Endothelial cell of umbilical vein (primary cell): ENCODE measurements around the gene RNF169. TPM values are rescaled to one million over a fixed set of nuclear protein-coding genes. Genes with fewer than 3 reads are reported as not detected.
"Not testable (repeated sequence)": the region's sequence is repeated elsewhere in the genome, so short reads cannot be mapped to it uniquely, and the experiment has no call there.

Source experiments
- BruUV-seq: library from RNA; stranded (reverse); fragments of 400-500 nt; replicated peaks from 2 replicates; lab custom pipeline; 2021; lab: Mats Ljungman, UMichigan
- CTCF ChIA-PET: fragments of 300-600, 350-600 bp; sonication (Branson Sonifier 250); formaldehyde crosslinking; loops from one replicate; lab custom pipeline; 2021; ENCODE audit warnings: antibody characterized with exemption, inconsistent platforms; lab: Charles Lee
- POLR2A ChIA-PET: fragments of 300-600, 350-600 bp; sonication (Branson Sonifier 250); formaldehyde crosslinking; loops from one replicate; lab custom pipeline; 2021; ENCODE audit warnings: antibody characterized with exemption, inconsistent platforms; lab: Charles Lee
- DNase-seq: peaks from one replicate; pipeline ENCODE4 v3.0.0-alpha.2; 2011; ENCODE audit warnings: low read depth, low spot score
- FAIRE-seq: peaks from 2 replicates; lab custom pipeline; 2011; peaks lifted over from hg19 to GRCh38; lab: Jason Lieb, UNC
- H2AFZ ChIP-seq: 2 replicates; pipeline ENCODE4 v1.6.0; 2012; ENCODE audit warnings: low read depth, low read length, control low read depth, inconsistent platforms
- H3K27ac ChIP-seq: 2 replicates; pipeline ENCODE4 v1.5.1; 2011; ENCODE audit warnings: low read depth, mild to moderate bottlenecking, control low read depth, low read length, moderate library complexity; ENCODE audit not compliant: insufficient read depth
- H3K27me3 ChIP-seq, 2 experiments: 2 replicates each; pipeline versions ENCODE4 v1.6.0 to v1.6.1; 2011; ENCODE audit warnings: low read length in 2 of 2, mixed read lengths in 1 of 2; ENCODE audit not compliant: control insufficient read depth in 2 of 2, insufficient read depth in 2 of 2
- H3K36me3 ChIP-seq, 2 experiments: 2 replicates in 1 of 2; 3 replicates in 1 of 2; pipeline ENCODE4 v1.5.1; 2011; ENCODE audit warnings: low read length in 2 of 2, mild to moderate bottlenecking in 1 of 2, moderate library complexity in 1 of 2; ENCODE audit not compliant: control insufficient read depth in 2 of 2, insufficient read depth in 2 of 2; ENCODE audit errors: extremely low read depth in 1 of 2
- H3K4me1 ChIP-seq: 3 replicates; pipeline ENCODE4 v1.5.1; 2011; ENCODE audit warnings: mild to moderate bottlenecking, low read length; ENCODE audit not compliant: control insufficient read depth, insufficient read depth; ENCODE audit errors: extremely low read depth
- H3K4me2 ChIP-seq: 2 replicates; pipeline ENCODE4 v1.6.1; 2011; ENCODE audit warnings: low read length, control low read depth, mixed read lengths; ENCODE audit not compliant: insufficient read depth
- H3K4me3 ChIP-seq, 3 experiments: fragments of 200-600 bp in 1 of 3; sonication (generic), shearing (Covaris generic) in 1 of 3; replicated peaks in 1 of 3; 2 replicates each; pipeline ENCODE4 v1.5.1; 2011 to 2016; ENCODE audit warnings: control low read depth in 3 of 3, low read length in 3 of 3, mild to moderate bottlenecking in 2 of 3, inconsistent platforms in 1 of 3, low read depth in 1 of 3, moderate library complexity in 1 of 3; ENCODE audit not compliant: insufficient read depth in 1 of 3
- H3K79me2 ChIP-seq: 2 replicates; pipeline ENCODE4 v1.6.0; 2012; ENCODE audit warnings: low read length, inconsistent platforms; ENCODE audit not compliant: control insufficient read depth, insufficient read depth
- H3K9ac ChIP-seq: replicated peaks from 2 replicates; pipeline ENCODE3; 2011; ENCODE audit warnings: low read length, control low read depth; ENCODE audit not compliant: insufficient read depth; ENCODE audit errors: extremely low read depth
- H3K9me1 ChIP-seq: replicated peaks from 3 replicates; pipeline ENCODE4 v1.6.0; 2011; ENCODE audit warnings: mild to moderate bottlenecking, low read length; ENCODE audit not compliant: control insufficient read depth, insufficient read depth; ENCODE audit errors: extremely low read depth
- H3K9me3 ChIP-seq: replicated peaks from 2 replicates; pipeline ENCODE4 v1.5.1; 2012; ENCODE audit warnings: low read length, inconsistent platforms; ENCODE audit not compliant: control insufficient read depth, insufficient read depth
- H4K20me1 ChIP-seq: replicated peaks from 2 replicates; pipeline ENCODE3; 2011; ENCODE audit warnings: mild to moderate bottlenecking, low read length; ENCODE audit not compliant: control insufficient read depth, insufficient read depth; ENCODE audit errors: extremely low read depth
- EZH2 ChIP-seq: IDR thresholded peaks from 2 replicates; pipeline ENCODE4 v1.6.1; 2012; ENCODE audit warnings: borderline replicate concordance, low read depth, mild to moderate bottlenecking, moderate library complexity, low read length, inconsistent platforms; ENCODE audit not compliant: severe bottlenecking
- FOS ChIP-seq: IDR thresholded peaks from 2 replicates; pipeline ENCODE4 v1.6.1; 2011; ENCODE audit warnings: mild to moderate bottlenecking, low read length, moderate library complexity, borderline replicate concordance; ENCODE audit not compliant: insufficient read depth
- GATA2 ChIP-seq: IDR thresholded peaks from 2 replicates; pipeline ENCODE4 v1.7.0; 2011; ENCODE audit warnings: low read depth, mild to moderate bottlenecking, moderate library complexity, mixed read lengths, low read length; ENCODE audit not compliant: insufficient read length, insufficient read depth
- JUN ChIP-seq: IDR thresholded peaks from 2 replicates; pipeline ENCODE4 v1.6.1; 2011; ENCODE audit warnings: borderline replicate concordance, low read depth; ENCODE audit not compliant: insufficient read length, insufficient read depth
- MAX ChIP-seq: IDR thresholded peaks from 2 replicates; pipeline ENCODE4 v1.6.1; 2011; ENCODE audit not compliant: insufficient read depth, insufficient read length
- MYC ChIP-seq: IDR thresholded peaks from one replicate; pipeline ENCODE4 v1.6.1; 2011; ENCODE audit warnings: mild to moderate bottlenecking, low read depth, low read length
- POLR2A ChIP-seq: IDR thresholded peaks from 2 replicates; pipeline ENCODE4 v1.6.1; 2012; ENCODE audit warnings: low read depth, mild to moderate bottlenecking, control low read depth, low read length
- POLR2AphosphoS5 ChIP-seq: IDR thresholded peaks from 2 replicates; pipeline ENCODE4 v1.6.1; 2012; ENCODE audit warnings: low read depth, mild to moderate bottlenecking, control low read depth, low read length, moderate library complexity; ENCODE audit not compliant: insufficient read depth
- dilution Hi-C: fragments of 300-500 bp; cut with MboI; formaldehyde crosslinking; loops from one replicate; pipeline ENCODE4 v1.15.0; 2019; ENCODE audit warnings: low sequenced_read_pairs; ENCODE audit not compliant: extremely low pct_ligation_motif_present
- intact Hi-C: fragments of 100-400 bp; cut with micrococcal nuclease; formaldehyde crosslinking; loops from one replicate; pipeline ENCODE4 v1.10.0; 2022
- polyA plus RNA-seq, 4 experiments: library from polyadenylated mRNA; depleted of rRNA in 3 of 4; stranded (reverse) in 3 of 4; unstranded in 1 of 4; fragments of >200 nt; gene quantifications; 2 replicates each; pipeline versions ENCODE4 v1.2.1 to v1.2.3, GENCODE V29; 2011 to 2012; ENCODE audit warnings: missing spikeins in 1 of 4
- total RNA-seq: library from RNA; stranded (reverse); gene quantifications from 2 replicates; pipeline ENCODE4 v1.2.3, GENCODE V29; 2021
- TF ChIP-seq, protein P1 (sequence below), 2 donors: IDR thresholded peaks; 1 replicate in 1 of 2; 2 replicates in 1 of 2; pipeline ENCODE4 v1.5.1; 2011; ENCODE audit warnings: low read length in 2 of 2, mild to moderate bottlenecking in 2 of 2, moderate library complexity in 2 of 2, control low read depth in 1 of 2, inconsistent platforms in 1 of 2, low read depth in 1 of 2; ENCODE audit not compliant: insufficient read depth in 1 of 2; ENCODE audit errors: extremely low read depth in 1 of 2

The RNF169 gene
- total and polyA plus RNA-seq, 2 donors (not counting 3 experiments of a cell fraction or from before 2014, with no cell fraction given): 5.8 to 21.3 TPM

DNA sequence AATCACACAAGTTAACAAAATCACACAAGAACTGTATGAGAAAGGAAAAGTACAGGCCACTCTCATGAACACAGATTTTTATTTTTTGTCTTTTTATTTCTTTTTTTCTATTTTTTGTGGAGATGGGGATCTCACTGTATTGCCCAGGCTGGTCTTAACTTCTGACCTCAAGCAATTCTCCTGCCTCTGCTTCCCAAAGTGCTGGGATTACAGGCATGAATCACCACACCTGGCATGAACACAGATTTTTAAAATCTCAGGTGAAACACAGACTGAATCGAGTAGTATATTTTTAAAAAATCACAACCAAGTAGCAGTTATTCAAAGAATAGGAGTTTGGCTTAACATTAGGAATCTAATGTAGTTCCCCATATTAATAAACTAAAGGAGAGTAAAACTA is 18.3 kb downstream of the RNF169 start:
- TF ChIP-seq, protein P1, sequence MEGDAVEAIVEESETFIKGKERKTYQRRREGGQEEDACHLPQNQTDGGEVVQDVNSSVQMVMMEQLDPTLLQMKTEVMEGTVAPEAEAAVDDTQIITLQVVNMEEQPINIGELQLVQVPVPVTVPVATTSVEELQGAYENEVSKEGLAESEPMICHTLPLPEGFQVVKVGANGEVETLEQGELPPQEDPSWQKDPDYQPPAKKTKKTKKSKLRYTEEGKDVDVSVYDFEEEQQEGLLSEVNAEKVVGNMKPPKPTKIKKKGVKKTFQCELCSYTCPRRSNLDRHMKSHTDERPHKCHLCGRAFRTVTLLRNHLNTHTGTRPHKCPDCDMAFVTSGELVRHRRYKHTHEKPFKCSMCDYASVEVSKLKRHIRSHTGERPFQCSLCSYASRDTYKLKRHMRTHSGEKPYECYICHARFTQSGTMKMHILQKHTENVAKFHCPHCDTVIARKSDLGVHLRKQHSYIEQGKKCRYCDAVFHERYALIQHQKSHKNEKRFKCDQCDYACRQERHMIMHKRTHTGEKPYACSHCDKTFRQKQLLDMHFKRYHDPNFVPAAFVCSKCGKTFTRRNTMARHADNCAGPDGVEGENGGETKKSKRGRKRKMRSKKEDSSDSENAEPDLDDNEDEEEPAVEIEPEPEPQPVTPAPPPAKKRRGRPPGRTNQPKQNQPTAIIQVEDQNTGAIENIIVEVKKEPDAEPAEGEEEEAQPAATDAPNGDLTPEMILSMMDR (IDR thresholded peaks at IDR 0.05; ENCODE audit: extremely low read depth in 1 of 2, insufficient read depth in 1 of 2, low read depth in 1 of 2, low read length in 2 of 2): no peak
- TF ChIP-seq POLR2A (no peak), POLR2AphosphoS5 (no peak), MYC (no peak), FOS (no peak), EZH2 (no peak), MAX (no peak), GATA2 (no peak), JUN (no peak)
- Histone ChIP-seq H3K4me2 (no peak overlapping the region), H3K27ac (no peak overlapping the region), H3K9ac (no peak overlapping the region), H3K9me3 (no peaks in the 10 kb centered on the region), H2AFZ (no peak overlapping the region), H3K36me3 (no peaks in the 10 kb centered on the region), H3K4me1 (peaks cover 20% of the 10 kb centered on the region), H3K9me1 (no peaks in the 10 kb centered on the region), H4K20me1 (peaks cover 6% of the 10 kb centered on the region), H3K4me3 (no peak overlapping the region), H3K79me2 (peaks cover 43% of the 10 kb centered on the region), H3K27me3 (no peaks in the 10 kb centered on the region)
- ChIA-PET CTCF (no interaction called here), POLR2A (no interaction called here)
- no peak for FAIRE-seq
- dilution Hi-C loops: no loop called here
- DNase-seq: no peak
- BruUV-seq: no TSS peak
- intact Hi-C loops: no loop called here

DNA sequence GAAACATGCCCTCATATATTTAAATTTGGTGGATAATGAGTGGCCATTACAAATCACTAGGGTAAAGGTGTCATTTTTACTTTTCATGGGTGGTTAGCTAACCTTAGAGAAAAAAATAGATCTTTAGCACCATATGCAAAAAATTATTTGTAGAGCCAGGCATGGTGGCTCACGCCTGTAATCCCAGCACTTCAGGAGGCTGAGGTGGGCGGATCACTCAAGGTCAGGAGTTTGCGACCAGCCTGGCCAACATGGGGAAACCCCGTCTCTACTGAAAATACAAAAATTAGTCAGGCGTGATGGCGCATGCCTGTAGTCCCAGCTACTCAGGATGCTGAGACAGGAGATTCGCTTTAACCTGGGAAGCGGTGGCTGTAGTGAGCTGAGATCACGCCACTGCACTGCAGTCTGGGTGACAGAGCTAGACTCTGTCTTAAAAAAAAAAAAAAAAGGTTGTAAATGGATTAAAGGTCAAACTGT is 19.6 kb downstream of the RNF169 start:
- CTCF ChIA-PET: interaction anchor here (1.3 kb wide), 1 partner anchor 54 kb away, joined by 3 read pairs; no protein-coding TSS in a partner anchor
- intact Hi-C loops, H3K4me2 ChIP-seq, H4K20me1 ChIP-seq, POLR2A ChIA-PET, DNase-seq, H3K27me3 ChIP-seq, FAIRE-seq, H3K9ac ChIP-seq, H3K9me1 ChIP-seq, H2AFZ ChIP-seq, H3K27ac ChIP-seq, H3K9me3 ChIP-seq, H3K4me3 ChIP-seq, dilution Hi-C loops, H3K36me3 ChIP-seq, BruUV-seq: not testable (repeated sequence)
- H3K79me2 ChIP-seq: peaks cover 51% of the 10 kb centered on the region
- H3K4me1 ChIP-seq: peaks cover 20% of the 10 kb centered on the region
